NCI-H526 (cell line): ENCODE results near the gene RECK.

Source experiments
- DNase-seq, 2 experiments: peaks; one replicate each; lab custom pipeline; 2025; lab: John Stamatoyannopoulos, UW

The RECK gene

GRCh38 chr9:36140086-36141084 is 103.7 kb downstream of the RECK start:
- no peak for DNase-seq

- peak in 1 of 2 experiments; percentile 6 for DNase-seq
Measured at GRCh38 chr9:36141288-36141687, 104.6 kb downstream of the RECK start.

GRCh38 chr9:36141761-36142160 is 105.0 kb downstream of the RECK start:
- DNase-seq = no peak

- DNase-seq = no peak
Measured at GRCh38 chr9:36142510-36143244, 106.0 kb downstream of the RECK start.

GRCh38 chr9:36143245-36143641 is 106.5 kb downstream of the RECK start:
- no peak for DNase-seq

GRCh38 chr9:36144309-36145232 is 107.9 kb downstream of the RECK start:
- DNase-seq = no peak

- no peak for DNase-seq
Measured at GRCh38 chr9:36145970-36146369, 109.3 kb downstream of the RECK start.

- no peak for DNase-seq
Measured at GRCh38 chr9:36146651-36147050, 109.9 kb downstream of the RECK start.

- DNase-seq = no peak
Measured at GRCh38 chr9:36147441-36148175, 110.9 kb downstream of the RECK start.

- no peak for DNase-seq
Measured at GRCh38 chr9:36148311-36149051, 111.8 kb downstream of the RECK start.

- DNase-seq = no peak
Measured at GRCh38 chr9:36149197-36149596, 112.5 kb downstream of the RECK start.

- DNase-seq = no peak
Measured at GRCh38 chr9:36150574-36151315, 114.0 kb downstream of the RECK start.

- no peak for DNase-seq
Measured at GRCh38 chr9:36151316-36152210, 114.8 kb downstream of the RECK start.

GRCh38 chr9:36152741-36153438 is 116.2 kb downstream of the RECK start:
- DNase-seq = no peak

- no peak for DNase-seq
Measured at GRCh38 chr9:36153746-36154145, 117.0 kb downstream of the RECK start.

GRCh38 chr9:36154331-36154952 is 117.7 kb downstream of the RECK start:
- no peak for DNase-seq

- no peak for DNase-seq
Measured at GRCh38 chr9:36156116-36156515, 119.4 kb downstream of the RECK start.

- no peak for DNase-seq
Measured at GRCh38 chr9:36158122-36158521, 121.4 kb downstream of the RECK start.
